ENCODE data around the gene CYTH1.

GRCh38 chr17:78651554-78651953, 130.5 kb downstream of the CYTH1 start:
- TF ChIP-seq POLR2A (IDR thresholded peaks at IDR 0.05) (no peak), CTCF (IDR thresholded peaks at IDR 0.05) (no peak)
